Nephron (organoid): ENCODE results near the gene PPME1.

Experiments used
- H3K27ac Mint-ChIP-seq, 3 experiments: 2 replicates each; pipeline ENCODE4 v1.8.0; 2020; ENCODE audit warnings: mixed read lengths in 3 of 3, mild to moderate bottlenecking in 2 of 3, moderate library complexity in 1 of 3
- H3K27me3 Mint-ChIP-seq: 2 replicates; pipeline ENCODE4 v1.8.0; 2021; ENCODE audit warnings: low read depth, mild to moderate bottlenecking, moderate library complexity, mixed read lengths
- H3K36me3 Mint-ChIP-seq: 2 replicates; pipeline ENCODE4 v1.8.0; 2020; ENCODE audit warnings: low read depth, mixed read lengths
- H3K4me1 Mint-ChIP-seq: 2 replicates; pipeline ENCODE4 v1.8.0; 2020; ENCODE audit warnings: mixed read lengths
- H3K4me3 Mint-ChIP-seq, 3 experiments: 2 replicates each; pipeline ENCODE4 v1.8.0; 2020; ENCODE audit warnings: mild to moderate bottlenecking in 3 of 3, mixed read lengths in 3 of 3, moderate library complexity in 2 of 3
- H3K9me3 Mint-ChIP-seq: 2 replicates; pipeline ENCODE4 v1.8.0; 2020; ENCODE audit warnings: mixed read lengths
- CTCF ChIP-seq, 3 experiments: fragments of 200-600 bp; sonication (generic); IDR thresholded peaks; one replicate each; pipeline ENCODE4 v1.5.0; 2021; ENCODE audit warnings: antibody characterized with exemption in 3 of 3; ENCODE audit not compliant: unreplicated experiment in 3 of 3

Gene PPME1

GRCh38 chr11:74256378-74257133 is 85.5 kb downstream of the PPME1 start:
- TF ChIP-seq CTCF (IDR thresholded peaks at IDR 0.05; ENCODE audit: unreplicated experiment in 3 of 3) = no peak
- Mint-ChIP-seq H3K27ac (no peak overlapping the region), H3K4me1 (peaks cover 12% of the 10 kb centered on the region), H3K27me3 (peaks cover 19% of the 10 kb centered on the region), H3K4me3 (no peak overlapping the region), H3K9me3 (no peaks in the 10 kb centered on the region), H3K36me3 (peaks cover 18% of the 10 kb centered on the region)

- TF ChIP-seq CTCF (IDR thresholded peaks at IDR 0.05; ENCODE audit: unreplicated experiment in 3 of 3) = no peak
- no peak overlapping the region for H3K4me3 Mint-ChIP-seq
- peaks cover 18% of the 10 kb centered on the region for H3K36me3 Mint-ChIP-seq
- peak overlapping the region; percentile 38 to 60 (median 50) for H3K27ac Mint-ChIP-seq
- H3K9me3 Mint-ChIP-seq = no peaks in the 10 kb centered on the region
- H3K27me3 Mint-ChIP-seq = peaks cover 22% of the 10 kb centered on the region
- H3K4me1 Mint-ChIP-seq = peaks cover 12% of the 10 kb centered on the region
Measured at GRCh38 chr11:74257959-74258553, 87.0 kb downstream of the PPME1 start.

GRCh38 chr11:74262725-74263124 is 91.6 kb downstream of the PPME1 start:
- TF ChIP-seq CTCF (IDR thresholded peaks at IDR 0.05; ENCODE audit: unreplicated experiment in 3 of 3) = no peak
- peaks cover 6% of the 10 kb centered on the region for H3K4me1 Mint-ChIP-seq
- no peaks in the 10 kb centered on the region for H3K36me3 Mint-ChIP-seq
- no peak overlapping the region for H3K27ac Mint-ChIP-seq
- H3K4me3 Mint-ChIP-seq = no peak overlapping the region
- no peaks in the 10 kb centered on the region for H3K9me3 Mint-ChIP-seq
- peaks cover 15% of the 10 kb centered on the region for H3K27me3 Mint-ChIP-seq

GRCh38 chr11:74265256-74265655 is 94.2 kb downstream of the PPME1 start:
- Mint-ChIP-seq H3K27ac (no peak overlapping the region), H3K9me3 (no peaks in the 10 kb centered on the region), H3K4me3 (no peak overlapping the region), H3K4me1 (peaks cover 5% of the 10 kb centered on the region), H3K27me3 (peaks cover 9% of the 10 kb centered on the region), H3K36me3 (no peaks in the 10 kb centered on the region)
- no peak for TF ChIP-seq CTCF (IDR thresholded peaks at IDR 0.05; ENCODE audit: unreplicated experiment in 3 of 3)

GRCh38 chr11:74267014-74267413 is 95.9 kb downstream of the PPME1 start:
- Mint-ChIP-seq H3K4me1 (peaks cover 5% of the 10 kb centered on the region), H3K27me3 (peaks cover 7% of the 10 kb centered on the region), H3K36me3 (no peaks in the 10 kb centered on the region), H3K4me3 (no peak overlapping the region), H3K27ac (no peak overlapping the region), H3K9me3 (no peaks in the 10 kb centered on the region)
- TF ChIP-seq CTCF (IDR thresholded peaks at IDR 0.05; ENCODE audit: unreplicated experiment in 3 of 3) = no peak

GRCh38 chr11:74268456-74268855 is 97.4 kb downstream of the PPME1 start:
- H3K4me1 Mint-ChIP-seq = peaks cover 5% of the 10 kb centered on the region
- H3K27ac Mint-ChIP-seq = peak overlapping the region in 1 of 3 experiments; percentile 39
- H3K9me3 Mint-ChIP-seq = no peaks in the 10 kb centered on the region
- TF ChIP-seq CTCF (IDR thresholded peaks at IDR 0.05; ENCODE audit: unreplicated experiment in 3 of 3) = no peak
- H3K4me3 Mint-ChIP-seq = no peak overlapping the region
- H3K27me3 Mint-ChIP-seq = peaks cover 11% of the 10 kb centered on the region
- H3K36me3 Mint-ChIP-seq = no peaks in the 10 kb centered on the region
